Dedifferentiated amniotic fluid mesenchymal stem cell (primary cell): ENCODE measurements around the gene CALHM3.

Experiments
- DNase-seq: peaks from one replicate; pipeline ENCODE4 v3.0.0-alpha.2; 2016; ENCODE audit errors: extremely low spot score

Gene CALHM3

GRCh38 chr10:103474077-103474476, 5.0 kb downstream of the CALHM3 start:
- no peak for DNase-seq

- no peak for DNase-seq
These were observed 5.8 kb downstream of the CALHM3 start for GRCh38 chr10:103473261-103473671.

GRCh38 chr10:103472005-103472404, 7.0 kb downstream of the CALHM3 start:
- no peak for DNase-seq

GRCh38 chr10:103470761-103471653, 8.0 kb downstream of the CALHM3 start:
- no peak for DNase-seq

- no peak for DNase-seq
These were observed 9.8 kb downstream of the CALHM3 start for GRCh38 chr10:103469201-103469600.

GRCh38 chr10:103467406-103467805, 11.6 kb downstream of the CALHM3 start:
- DNase-seq, result no peak

- DNase-seq, result no peak
These were observed 12.3 kb downstream of the CALHM3 start for GRCh38 chr10:103466734-103467133.

- DNase-seq, result no peak
These were observed 13.4 kb downstream of the CALHM3 start for GRCh38 chr10:103465411-103466179.

- no peak for DNase-seq
These were observed 15.5 kb downstream of the CALHM3 start for GRCh38 chr10:103463499-103463898.

- DNase-seq, result no peak
These were observed 19.4 kb downstream of the CALHM3 start for GRCh38 chr10:103459615-103460014.

- DNase-seq, result no peak
These were observed 20.3 kb downstream of the CALHM3 start, which contains the start of gene CALHM1 for GRCh38 chr10:103458720-103459119. Gene CALHM1, minus strand, starts transcription at chr10:103458900. Its CDS starts 149 bp downstream, at chr10:103458751.

- no peak for DNase-seq
These were observed 21.0 kb downstream of the CALHM3 start for GRCh38 chr10:103457896-103458583.

GRCh38 chr10:103457176-103457712, 21.8 kb downstream of the CALHM3 start:
- DNase-seq, result no peak

GRCh38 chr10:103456074-103456660, 22.9 kb downstream of the CALHM3 start:
- DNase-seq, result no peak

- DNase-seq, result no peak
These were observed 23.8 kb downstream of the CALHM3 start for GRCh38 chr10:103455235-103455634.

- DNase-seq, result no peak
These were observed 25.0 kb downstream of the CALHM3 start for GRCh38 chr10:103454026-103454425.

GRCh38 chr10:103452506-103453230, 26.4 kb downstream of the CALHM3 start:
- no peak for DNase-seq

- peak; percentile 51 for DNase-seq
These were observed 27.1 kb downstream of the CALHM3 start, which contains the start of gene CALHM2 for GRCh38 chr10:103451831-103452505. Gene CALHM2, minus strand, starts transcription at chr10:103452370. Its CDS starts 2,429 bp downstream, at chr10:103449941.

GRCh38 chr10:103451091-103451813, 27.8 kb downstream of the CALHM3 start:
- DNase-seq, result peak; percentile 47
